GM12873 (cell line): ENCODE data around the gene EGFLAM.

Source experiments
- CTCF ChIP-seq: IDR thresholded peaks from 2 replicates; pipeline ENCODE4 v1.5.1; 2012; ENCODE audit warnings: low read depth, mild to moderate bottlenecking, moderate library complexity, low read length, control low read depth; ENCODE audit not compliant: insufficient read depth; ENCODE audit errors: missing control alignments

Gene EGFLAM

DNA sequence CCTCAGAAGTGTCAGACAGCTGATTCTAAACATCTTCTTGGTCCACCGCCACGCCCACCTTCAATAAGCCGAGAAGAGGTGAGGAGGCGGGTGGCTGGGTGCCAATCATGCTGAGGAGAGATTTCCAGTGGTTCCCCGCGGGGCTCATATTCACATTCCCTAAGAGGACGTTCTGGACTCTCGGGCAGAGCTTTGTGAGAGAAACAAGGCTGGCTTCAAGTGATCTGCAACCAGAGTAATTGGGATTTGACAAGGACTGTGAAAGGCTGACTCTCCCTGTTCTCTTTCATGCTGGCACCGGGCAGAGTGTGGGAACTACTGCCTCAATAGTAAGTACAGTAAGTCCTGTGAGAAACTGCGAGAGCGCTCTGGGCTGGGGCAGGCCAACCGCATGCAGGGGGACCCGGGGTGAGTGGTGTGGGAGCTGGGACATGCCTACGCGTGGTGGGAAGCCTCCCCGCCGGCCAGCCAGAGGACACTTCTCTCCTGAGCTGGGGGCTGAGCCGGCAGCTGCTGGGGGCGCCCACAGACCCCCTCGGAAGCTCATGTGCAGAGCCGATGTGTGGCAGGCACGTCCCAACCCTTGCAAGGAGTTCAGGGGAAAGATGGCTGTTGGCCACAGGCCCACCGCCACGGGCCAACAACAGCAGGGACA is 187.1 kb downstream of the EGFLAM start:
- no peak for TF ChIP-seq CTCF

GRCh38 chr5:38446029-38446522 is 187.7 kb downstream of the EGFLAM start:
- TF ChIP-seq CTCF, result no peak

- TF ChIP-seq CTCF, result no peak
These were observed 188.7 kb downstream of the EGFLAM start for GRCh38 chr5:38447056-38447455.

GRCh38 chr5:38447786-38448185 is 189.4 kb downstream of the EGFLAM start:
- TF ChIP-seq CTCF, result no peak

GRCh38 chr5:38448568-38449350 is 190.4 kb downstream of the EGFLAM start:
- no peak for TF ChIP-seq CTCF

GRCh38 chr5:38450627-38451026 is 192.3 kb downstream of the EGFLAM start:
- no peak for TF ChIP-seq CTCF

GRCh38 chr5:38451074-38451725 is 192.8 kb downstream of the EGFLAM start:
- no peak for TF ChIP-seq CTCF
